NT2/D1 (cell line): ENCODE results near the gene OR14K1.
"Not testable (repeated sequence)": the region's sequence is repeated elsewhere in the genome, so short reads cannot be mapped to it uniquely, and the experiment has no call there.

Experiments
- DNase-seq: peaks from one replicate; pipeline ENCODE4 v3.0.0-alpha.2; 2011; ENCODE audit warnings: low read depth, low spot score
- H3K27me3 ChIP-seq: 2 replicates; pipeline ENCODE4 v1.6.0; 2011; ENCODE audit warnings: mild to moderate bottlenecking; ENCODE audit not compliant: insufficient read length, insufficient read depth
- H3K36me3 ChIP-seq: 2 replicates; pipeline ENCODE4 v1.6.1; 2011; ENCODE audit warnings: mild to moderate bottlenecking, low read length, mixed read lengths; ENCODE audit not compliant: insufficient read depth, insufficient read length
- H3K4me1 ChIP-seq: 2 replicates; pipeline ENCODE4 v1.5.1; 2011; ENCODE audit not compliant: insufficient read depth, insufficient read length
- H3K4me3 ChIP-seq: 2 replicates; pipeline ENCODE4 v1.5.1; 2011; ENCODE audit warnings: low read depth; ENCODE audit not compliant: insufficient read length
- H3K9ac ChIP-seq: 2 replicates; pipeline ENCODE4 v1.6.0; 2011; ENCODE audit warnings: low read depth; ENCODE audit not compliant: insufficient read length
- H3K9me3 ChIP-seq: 2 replicates; pipeline ENCODE4 v1.5.1; 2011; ENCODE audit warnings: mild to moderate bottlenecking, low read length; ENCODE audit not compliant: insufficient read depth
- SUZ12 ChIP-seq: IDR thresholded peaks from 2 replicates; pipeline ENCODE4 v1.6.1; 2011; ENCODE audit not compliant: insufficient read length, insufficient read depth; ENCODE audit errors: extremely low read depth
- YY1 ChIP-seq: IDR thresholded peaks from 2 replicates; pipeline ENCODE4 v1.6.1; 2011; ENCODE audit not compliant: insufficient read length, insufficient read depth
- ZNF274 ChIP-seq: IDR thresholded peaks from 2 replicates; pipeline ENCODE4 v1.6.1; 2011; ENCODE audit warnings: mild to moderate bottlenecking, low read depth, low read length

Gene OR14K1

GRCh38 chr1:247741756-247742155 lies 3.3 kb downstream of the OR14K1 start:
- no peak for DNase-seq
- Histone ChIP-seq H3K4me1 (no peaks in the 10 kb centered on the region), H3K9me3 (no peaks in the 10 kb centered on the region), H3K4me3 (no peak overlapping the region), H3K36me3 (no peaks in the 10 kb centered on the region), H3K27me3 (no peaks in the 10 kb centered on the region), H3K9ac (no peak overlapping the region)
- TF ChIP-seq SUZ12 = no peak
- no peak for TF ChIP-seq YY1
- TF ChIP-seq ZNF274 = no peak

GRCh38 chr1:247742215-247742760 lies 3.9 kb downstream of the OR14K1 start:
- not testable (repeated sequence) for H3K27me3 ChIP-seq, DNase-seq, H3K4me3 ChIP-seq, H3K9ac ChIP-seq, H3K4me1 ChIP-seq, H3K36me3 ChIP-seq, H3K9me3 ChIP-seq

GRCh38 chr1:247746391-247746935 lies 8.0 kb downstream of the OR14K1 start:
- DNase-seq = no peak
- Histone ChIP-seq H3K4me3 (no peak overlapping the region), H3K27me3 (no peaks in the 10 kb centered on the region), H3K9me3 (no peaks in the 10 kb centered on the region; the same call in 1 of the 2 replicates), H3K36me3 (no peaks in the 10 kb centered on the region), H3K9ac (no peak overlapping the region), H3K4me1 (no peaks in the 10 kb centered on the region)
- TF ChIP-seq YY1 = no peak
- no peak for TF ChIP-seq ZNF274
- TF ChIP-seq SUZ12 = no peak

- Histone ChIP-seq H3K9me3 (no peaks in the 10 kb centered on the region; the same call in 1 of the 2 replicates), H3K4me3 (no peak overlapping the region), H3K9ac (no peak overlapping the region), H3K4me1 (no peaks in the 10 kb centered on the region), H3K36me3 (no peaks in the 10 kb centered on the region), H3K27me3 (no peaks in the 10 kb centered on the region)
- no peak for DNase-seq
- TF ChIP-seq YY1 (no peak), ZNF274 (no peak), SUZ12 (no peak)
Observed at GRCh38 chr1:247747616-247748015, 9.2 kb downstream of the OR14K1 start.

- H3K27me3 ChIP-seq = no peaks in the 10 kb centered on the region
- no peaks in the 10 kb centered on the region; the same call in 1 of the 2 replicates for H3K9me3 ChIP-seq
- H3K4me3 ChIP-seq = no peak within 1 kb of the TSS
- no peaks in the 10 kb centered on the region for H3K36me3 ChIP-seq
- H3K4me1 ChIP-seq = no peaks in the 10 kb centered on the region
- no peak for TF ChIP-seq ZNF274
- no peak for TF ChIP-seq YY1
- no peak for TF ChIP-seq SUZ12
- DNase-seq = no peak
- H3K9ac ChIP-seq = no peak within 1 kb of the TSS
Observed at GRCh38 chr1:247748041-247748440, 9.6 kb downstream of the OR14K1 start, which contains the start of gene OR14A2. TSS of gene OR14A2 (minus strand) at chr1:247748141.

GRCh38 chr1:247749870-247750269 lies 11.5 kb downstream of the OR14K1 start:
- Histone ChIP-seq H3K27me3 (no peaks in the 10 kb centered on the region), H3K4me1 (no peaks in the 10 kb centered on the region), H3K36me3 (no peaks in the 10 kb centered on the region), H3K9me3 (no peaks in the 10 kb centered on the region; the same call in 1 of the 2 replicates), H3K4me3 (no peak overlapping the region), H3K9ac (no peak overlapping the region)
- no peak for DNase-seq
- TF ChIP-seq ZNF274 (no peak), SUZ12 (no peak), YY1 (no peak)

- not testable (repeated sequence) for H3K4me1 ChIP-seq, H3K36me3 ChIP-seq, H3K9ac ChIP-seq, DNase-seq, H3K27me3 ChIP-seq, H3K4me3 ChIP-seq, H3K9me3 ChIP-seq
Observed at GRCh38 chr1:247754311-247754710, 15.9 kb downstream of the OR14K1 start.

GRCh38 chr1:247760456-247760855 lies 22.0 kb downstream of the OR14K1 start, which contains the start of gene OR1C1:
TSS of gene OR1C1 (minus strand) at chr1:247760556. CDS start at chr1:247758406, 2,150 bp downstream.
- H3K4me3 ChIP-seq = no peak within 1 kb of the TSS
- no peak for DNase-seq
- no peaks in the 10 kb centered on the region for H3K36me3 ChIP-seq
- H3K9ac ChIP-seq = no peak within 1 kb of the TSS
- no peaks in the 10 kb centered on the region for H3K9me3 ChIP-seq
- H3K4me1 ChIP-seq = no peaks in the 10 kb centered on the region
- no peaks in the 10 kb centered on the region for H3K27me3 ChIP-seq
- TF ChIP-seq SUZ12 (no peak), YY1 (no peak), ZNF274 (no peak)
